Suprapubic skin (tissue), 4 donors: ENCODE measurements around the gene DDX1.

Experiments used
- EP300 ChIP-seq: sonication (generic); formaldehyde crosslinking; IDR thresholded peaks from one replicate; pipeline ENCODE4 v1.6.1; 2017; ENCODE audit warnings: antibody characterized with exemption
- POLR2A ChIP-seq, 2 donors: fragments of 450-650 bp; IDR thresholded peaks; one replicate each; pipeline ENCODE4 v1.6.1; 2017; ENCODE audit warnings: antibody characterized with exemption in 2 of 2, mild to moderate bottlenecking in 2 of 2, moderate library complexity in 2 of 2
- POLR2AphosphoS5 ChIP-seq, 3 donors: sonication (generic); formaldehyde crosslinking; IDR thresholded peaks; one replicate each; pipeline ENCODE4 v1.6.1; 2017; ENCODE audit warnings: antibody characterized with exemption in 3 of 3
- TF ChIP-seq, protein P1 (sequence below), 2 donors: fragments of 200-600 bp in 1 of 2; fragments of 450-650 bp in 1 of 2; sonication (generic) in 1 of 2; IDR thresholded peaks; one replicate each; pipeline ENCODE4 v1.5.1; 2016 to 2019; ENCODE audit warnings: antibody characterized with exemption in 2 of 2, mild to moderate bottlenecking in 1 of 2, moderate library complexity in 1 of 2

DNA sequence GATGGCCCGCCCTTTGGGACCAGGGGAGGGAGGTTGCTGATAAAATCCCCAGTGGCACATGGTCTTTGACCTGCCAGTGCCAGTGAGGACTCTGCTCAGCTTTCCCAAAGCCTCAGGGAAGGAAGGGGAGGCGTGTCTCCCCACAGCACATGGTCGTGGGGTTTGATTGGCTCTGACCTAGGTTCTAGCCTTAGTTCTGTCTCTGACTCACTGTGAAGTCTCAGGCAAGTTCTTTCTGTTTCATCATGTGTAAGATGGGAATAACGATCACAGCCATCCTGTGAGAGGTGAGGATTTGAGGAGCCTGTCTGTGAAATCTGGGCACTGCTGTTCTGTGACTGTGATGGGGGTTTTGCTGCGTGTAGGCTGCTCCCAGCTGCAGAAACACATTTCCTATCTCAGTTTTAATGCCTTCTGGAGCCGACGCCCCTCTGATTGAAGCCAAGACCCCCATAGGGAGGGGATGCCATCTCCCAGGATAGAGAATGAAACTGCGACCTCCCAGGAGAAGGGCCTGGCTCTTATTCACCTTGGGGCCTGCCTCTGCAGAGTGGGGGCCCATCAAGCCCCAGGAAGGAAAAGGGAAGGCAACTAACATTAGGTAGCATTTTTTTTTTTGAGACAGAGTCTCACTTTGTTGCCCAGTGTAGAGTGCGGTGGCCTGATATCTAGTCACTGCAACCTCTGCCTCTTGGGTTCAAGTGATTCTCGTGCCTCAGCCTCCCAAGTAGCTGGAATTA is 84.0 kb downstream of the DDX1 start:
- TF ChIP-seq, protein P1, sequence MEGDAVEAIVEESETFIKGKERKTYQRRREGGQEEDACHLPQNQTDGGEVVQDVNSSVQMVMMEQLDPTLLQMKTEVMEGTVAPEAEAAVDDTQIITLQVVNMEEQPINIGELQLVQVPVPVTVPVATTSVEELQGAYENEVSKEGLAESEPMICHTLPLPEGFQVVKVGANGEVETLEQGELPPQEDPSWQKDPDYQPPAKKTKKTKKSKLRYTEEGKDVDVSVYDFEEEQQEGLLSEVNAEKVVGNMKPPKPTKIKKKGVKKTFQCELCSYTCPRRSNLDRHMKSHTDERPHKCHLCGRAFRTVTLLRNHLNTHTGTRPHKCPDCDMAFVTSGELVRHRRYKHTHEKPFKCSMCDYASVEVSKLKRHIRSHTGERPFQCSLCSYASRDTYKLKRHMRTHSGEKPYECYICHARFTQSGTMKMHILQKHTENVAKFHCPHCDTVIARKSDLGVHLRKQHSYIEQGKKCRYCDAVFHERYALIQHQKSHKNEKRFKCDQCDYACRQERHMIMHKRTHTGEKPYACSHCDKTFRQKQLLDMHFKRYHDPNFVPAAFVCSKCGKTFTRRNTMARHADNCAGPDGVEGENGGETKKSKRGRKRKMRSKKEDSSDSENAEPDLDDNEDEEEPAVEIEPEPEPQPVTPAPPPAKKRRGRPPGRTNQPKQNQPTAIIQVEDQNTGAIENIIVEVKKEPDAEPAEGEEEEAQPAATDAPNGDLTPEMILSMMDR (IDR thresholded peaks at IDR 0.05): no peak
- TF ChIP-seq POLR2A (IDR thresholded peaks at IDR 0.05): no peak
- no peak for TF ChIP-seq POLR2AphosphoS5 (IDR thresholded peaks at IDR 0.05)
- TF ChIP-seq EP300: no peak
